ENCODE data around the gene APOF. TPM values are rescaled to one million over a fixed set of nuclear protein-coding genes. Genes with fewer than 3 reads are reported as not detected.

APOF gene
- total RNA-seq, 1 experiment from 2014 or later = 0.18 TPM

- H3K27me3 Mint-ChIP-seq (ENCODE audit: insufficient read depth, unreplicated experiment) = no peaks in the 10 kb centered on the region
- intact Hi-C loops (cut with micrococcal nuclease; ENCODE audit: unreplicated experiment) = no loop called here
- H3K27ac Mint-ChIP-seq (ENCODE audit: unreplicated experiment) = no peak overlapping the region
- no peak overlapping the region for H3K4me3 Mint-ChIP-seq (ENCODE audit: unreplicated experiment)
- Histone ChIP-seq H3K36me3 (ENCODE audit: control insufficient read depth, insufficient read depth, low read length) (no peaks in the 10 kb centered on the region), H3K4me3 (ENCODE audit: low read depth, low read length) (no peak overlapping the region), H3K4me1 (peaks cover 25% of the 10 kb centered on the region), H3K27me3 (replicated peaks; ENCODE audit: control insufficient read depth, insufficient read depth, low read length) (no peaks in the 10 kb centered on the region), H3K9me3 (peaks cover 9% of the 10 kb centered on the region; the same call in 1 of the 2 replicates)
- BruUV-seq (replicated peaks) = no TSS peak
- no peaks in the 10 kb centered on the region for H3K9me3 Mint-ChIP-seq (ENCODE audit: unreplicated experiment)
- no peak for DNase-seq
- H3K36me3 Mint-ChIP-seq (ENCODE audit: insufficient read depth, unreplicated experiment) = no peaks in the 10 kb centered on the region
- TF ChIP-seq CTCF (IDR thresholded peaks at IDR 0.05; ENCODE audit: insufficient read depth in 1 of 2, low read depth in 1 of 2, low read length in 1 of 2, severe bottlenecking in 1 of 2, unreplicated experiment in 1 of 2) = no peak
- CTCF ChIA-PET = interaction anchor here (1.5 kb wide), 1 partner anchor 13 kb away, joined by 3 read pairs; the partner anchor contains the start of gene STAT2
- POLR2A ChIA-PET = no interaction called here
- H3K4me1 Mint-ChIP-seq (ENCODE audit: low read depth, unreplicated experiment) = peaks cover 15% of the 10 kb centered on the region
Observed at GRCh38 chr12:56373515-56373914, 10.9 kb upstream of the APOF start.

GRCh38 chr12:56366948-56367347, 4.3 kb upstream of the APOF start:
- POLR2A ChIA-PET = no interaction called here
- no TSS peak for BruUV-seq (replicated peaks)
- H3K4me3 ChIP-seq (ENCODE audit: low read depth, low read length) = no peak overlapping the region
- Mint-ChIP-seq H3K27ac (ENCODE audit: unreplicated experiment) (no peak overlapping the region), H3K27me3 (ENCODE audit: insufficient read depth, unreplicated experiment) (no peaks in the 10 kb centered on the region), H3K36me3 (ENCODE audit: insufficient read depth, unreplicated experiment) (no peaks in the 10 kb centered on the region), H3K4me1 (ENCODE audit: low read depth, unreplicated experiment) (peaks cover 12% of the 10 kb centered on the region), H3K4me3 (ENCODE audit: unreplicated experiment) (no peak overlapping the region), H3K9me3 (ENCODE audit: unreplicated experiment) (no peaks in the 10 kb centered on the region)
- DNase-seq = no peak
- no peak for TF ChIP-seq CTCF (IDR thresholded peaks at IDR 0.05; ENCODE audit: insufficient read depth in 1 of 2, low read depth in 1 of 2, low read length in 1 of 2, severe bottlenecking in 1 of 2, unreplicated experiment in 1 of 2)
- CTCF ChIA-PET = interaction anchor here (0.7 kb wide), 1 partner anchor 51 kb away, joined by 4 read pairs; the partner anchor contains the start of gene CNPY2
- no peaks in the 10 kb centered on the region for H3K36me3 ChIP-seq (ENCODE audit: control insufficient read depth, insufficient read depth, low read length)
- no peaks in the 10 kb centered on the region for H3K27me3 ChIP-seq (replicated peaks; ENCODE audit: control insufficient read depth, insufficient read depth, low read length)
- no peaks in the 10 kb centered on the region for H3K4me1 ChIP-seq
- no peaks in the 10 kb centered on the region for H3K9me3 ChIP-seq
- intact Hi-C loops (cut with micrococcal nuclease; ENCODE audit: unreplicated experiment) = no loop called here

- Histone ChIP-seq H3K27me3 (replicated peaks; ENCODE audit: control insufficient read depth, insufficient read depth, low read length) (no peaks in the 10 kb centered on the region), H3K9me3 (no peaks in the 10 kb centered on the region), H3K4me3 (ENCODE audit: low read depth, low read length) (no peak overlapping the region), H3K36me3 (ENCODE audit: control insufficient read depth, insufficient read depth, low read length) (no peaks in the 10 kb centered on the region), H3K4me1 (0 out of 2 replicates have a peak, but pooled peaks cover 3% of the 10 kb centered on the region)
- ChIA-PET POLR2A (no interaction called here), CTCF (interaction anchor here (0.6 to 2.1 kb wide), 3 partner anchors 46 to 140 kb away, joined by 3 to 7 read pairs (median 5); partner anchors contain the start of gene CNPY2)
- no peak for DNase-seq
- intact Hi-C loops (cut with micrococcal nuclease; ENCODE audit: unreplicated experiment) = no loop called here
- Mint-ChIP-seq H3K4me3 (ENCODE audit: unreplicated experiment) (peak overlapping the region; percentile 90), H3K4me1 (ENCODE audit: low read depth, unreplicated experiment) (peaks cover 12% of the 10 kb centered on the region), H3K27ac (ENCODE audit: unreplicated experiment) (peak overlapping the region; percentile 94), H3K9me3 (ENCODE audit: unreplicated experiment) (no peaks in the 10 kb centered on the region), H3K36me3 (ENCODE audit: insufficient read depth, unreplicated experiment) (peaks cover 15% of the 10 kb centered on the region), H3K27me3 (ENCODE audit: insufficient read depth, unreplicated experiment) (no peaks in the 10 kb centered on the region)
- no TSS peak for BruUV-seq (replicated peaks)
- TF ChIP-seq CTCF (IDR thresholded peaks at IDR 0.05; ENCODE audit: insufficient read depth in 1 of 2, low read depth in 1 of 2, low read length in 1 of 2, severe bottlenecking in 1 of 2, unreplicated experiment in 1 of 2) = no peak
Observed at GRCh38 chr12:56361487-56362129, 1.0 kb downstream of the APOF start.
